ENCODE measurements around the gene NUDCD3.

- TF ChIP-seq CTCF (IDR thresholded peaks at IDR 0.05), result no peak
- TF ChIP-seq ZFX (IDR thresholded peaks at IDR 0.05; ENCODE audit: borderline replicate concordance), result no peak
Measured at GRCh38 chr7:44470135-44470479, 20.4 kb downstream of the NUDCD3 start.
